ENCODE measurements around the gene SNRNP70.

The SNRNP70 gene

GRCh38 chr19:49148044-49148682 lies 62.9 kb downstream of the SNRNP70 start:
- DNase-seq (ENCODE audit: insufficient read length, low spot score) (no peak), FAIRE-seq (no peak)
- no peak for TF ChIP-seq POLR2A (IDR thresholded peaks at IDR 0.05; ENCODE audit: low read depth, low read length)

GRCh38 chr19:49148784-49149651 lies 63.8 kb downstream of the SNRNP70 start:
- FAIRE-seq (no peak), DNase-seq (ENCODE audit: insufficient read length, low spot score) (peak; percentile 77)
- peak; percentile 26; the same call in 1 of the 2 replicates for TF ChIP-seq POLR2A (IDR thresholded peaks at IDR 0.05; ENCODE audit: low read depth, low read length)

- DNase-seq (ENCODE audit: insufficient read length, low spot score) (no peak), FAIRE-seq (no peak)
- no peak for TF ChIP-seq POLR2A (IDR thresholded peaks at IDR 0.05; ENCODE audit: low read depth, low read length)
Measured at GRCh38 chr19:49149652-49150105, 64.4 kb downstream of the SNRNP70 start.

- FAIRE-seq (no peak), DNase-seq (ENCODE audit: insufficient read length, low spot score) (no peak)
- peak; percentile 27; the same call in 1 of the 2 replicates for TF ChIP-seq POLR2A (IDR thresholded peaks at IDR 0.05; ENCODE audit: low read depth, low read length)
Measured at GRCh38 chr19:49150106-49150943, 65.1 kb downstream of the SNRNP70 start.

- FAIRE-seq (no peak), DNase-seq (ENCODE audit: insufficient read length, low spot score) (no peak)
- no peak for TF ChIP-seq POLR2A (IDR thresholded peaks at IDR 0.05; ENCODE audit: low read depth, low read length)
Measured at GRCh38 chr19:49150944-49151243, 65.6 kb downstream of the SNRNP70 start.

GRCh38 chr19:49151267-49152118 lies 66.2 kb downstream of the SNRNP70 start:
- DNase-seq (ENCODE audit: insufficient read length, low spot score) (no peak), FAIRE-seq (no peak)
- no peak for TF ChIP-seq POLR2A (IDR thresholded peaks at IDR 0.05; ENCODE audit: low read depth, low read length)

- FAIRE-seq (no peak), DNase-seq (ENCODE audit: insufficient read length, low spot score) (no peak)
- no peak for TF ChIP-seq POLR2A (IDR thresholded peaks at IDR 0.05; ENCODE audit: low read depth, low read length)
Measured at GRCh38 chr19:49152119-49152550, 66.9 kb downstream of the SNRNP70 start.

- no peak for FAIRE-seq
- DNase-seq (ENCODE audit: insufficient read length, low spot score): no peak
- no peak for TF ChIP-seq POLR2A (IDR thresholded peaks at IDR 0.05; ENCODE audit: low read depth, low read length)
Measured at GRCh38 chr19:49153167-49153809, 68.0 kb downstream of the SNRNP70 start.

GRCh38 chr19:49154279-49154678 lies 69.0 kb downstream of the SNRNP70 start:
- FAIRE-seq (no peak), DNase-seq (ENCODE audit: insufficient read length, low spot score) (no peak)
- no peak for TF ChIP-seq POLR2A (IDR thresholded peaks at IDR 0.05; ENCODE audit: low read depth, low read length)

- TF ChIP-seq POLR2A (IDR thresholded peaks at IDR 0.05; ENCODE audit: low read depth, low read length): no peak
Measured at GRCh38 chr19:49155005-49155819, 70.0 kb downstream of the SNRNP70 start, which contains the start of gene HRC. TSS of gene HRC (minus strand) at chr19:49155396. CDS start at chr19:49155237, 159 bp downstream.

GRCh38 chr19:49155820-49156346 lies 70.6 kb downstream of the SNRNP70 start:
- TF ChIP-seq POLR2A (IDR thresholded peaks at IDR 0.05; ENCODE audit: low read depth, low read length): no peak
- no peak for FAIRE-seq
- no peak for DNase-seq (ENCODE audit: insufficient read length, low spot score)

More at GRCh38 chr19:49155005-49155819, 70.0 kb downstream of the SNRNP70 start, which contains the start of gene HRC:
- no peak for DNase-seq (ENCODE audit: insufficient read length, low spot score)
- FAIRE-seq: no peak
